Osteocyte (in vitro differentiated cells): ENCODE results near the gene CDC123. TPM values are rescaled to one million over a fixed set of nuclear protein-coding genes. Genes with fewer than 3 reads are reported as not detected.
A peak's percentile ranks its signal among the peaks of the same experiment; 100 is the strongest.

Source experiments
- DNase-seq: peaks from one replicate; pipeline ENCODE4 v3.0.0; 2021; ENCODE audit warnings: mixed read lengths; ENCODE audit not compliant: unreplicated experiment; ENCODE audit errors: extremely low spot score
- H3K27ac Mint-ChIP-seq: one replicate; pipeline ENCODE4 v1.8.0; 2021; ENCODE audit warnings: mild to moderate bottlenecking, mixed read lengths; ENCODE audit not compliant: unreplicated experiment
- H3K27me3 Mint-ChIP-seq: one replicate; pipeline ENCODE4 v1.8.0; 2021; ENCODE audit warnings: mixed read lengths; ENCODE audit not compliant: unreplicated experiment
- H3K36me3 Mint-ChIP-seq: one replicate; pipeline ENCODE4 v1.8.0; 2021; ENCODE audit warnings: mixed read lengths; ENCODE audit not compliant: unreplicated experiment
- H3K4me1 Mint-ChIP-seq: one replicate; pipeline ENCODE4 v1.8.0; 2021; ENCODE audit warnings: mixed read lengths; ENCODE audit not compliant: unreplicated experiment
- H3K4me3 Mint-ChIP-seq: one replicate; pipeline ENCODE4 v1.8.0; 2021; ENCODE audit warnings: mild to moderate bottlenecking, moderate library complexity, mixed read lengths; ENCODE audit not compliant: unreplicated experiment
- H3K9me3 Mint-ChIP-seq: one replicate; pipeline ENCODE4 v1.8.0; 2021; ENCODE audit warnings: mixed read lengths; ENCODE audit not compliant: unreplicated experiment
- CTCF ChIP-seq: fragments of 200-600 bp; sonication (generic); IDR thresholded peaks from 2 replicates; pipeline ENCODE4 v1.5.0; 2021; ENCODE audit warnings: antibody characterized with exemption, mild to moderate bottlenecking, moderate library complexity
- total RNA-seq: library from RNA; stranded (reverse); gene quantifications from 2 replicates; pipeline ENCODE4 v1.2.1, GENCODE V29; 2021

CDC123 gene
- total RNA-seq, 1 donor from 2014 or later = 68.5 TPM

- TF ChIP-seq CTCF = no peak
- peak overlapping the region; percentile 18 for H3K4me3 Mint-ChIP-seq
- no peak overlapping the region for H3K27ac Mint-ChIP-seq
- DNase-seq = no peak
- no peaks in the 10 kb centered on the region for H3K27me3 Mint-ChIP-seq
- H3K4me1 Mint-ChIP-seq = peaks cover 31% of the 10 kb centered on the region
- peaks cover 14% of the 10 kb centered on the region for H3K36me3 Mint-ChIP-seq
- no peaks in the 10 kb centered on the region for H3K9me3 Mint-ChIP-seq
Measured at GRCh38 chr10:12198156-12198555, 2.2 kb downstream of the CDC123 start.

GRCh38 chr10:12200850-12201249 lies 4.9 kb downstream of the CDC123 start:
- Mint-ChIP-seq H3K36me3 (peaks cover 21% of the 10 kb centered on the region), H3K27ac (no peak overlapping the region), H3K4me1 (peaks cover 18% of the 10 kb centered on the region), H3K9me3 (peaks cover 3% of the 10 kb centered on the region), H3K27me3 (no peaks in the 10 kb centered on the region), H3K4me3 (no peak overlapping the region)
- no peak for TF ChIP-seq CTCF
- no peak for DNase-seq

- Mint-ChIP-seq H3K4me3 (no peak overlapping the region), H3K27ac (no peak overlapping the region), H3K9me3 (peaks cover 3% of the 10 kb centered on the region), H3K27me3 (no peaks in the 10 kb centered on the region), H3K4me1 (peaks cover 14% of the 10 kb centered on the region), H3K36me3 (peaks cover 25% of the 10 kb centered on the region)
- no peak for DNase-seq
- no peak for TF ChIP-seq CTCF
Measured at GRCh38 chr10:12201543-12201942, 5.6 kb downstream of the CDC123 start.

- no peaks in the 10 kb centered on the region for H3K27me3 Mint-ChIP-seq
- no peak overlapping the region for H3K27ac Mint-ChIP-seq
- no peak overlapping the region for H3K4me3 Mint-ChIP-seq
- H3K9me3 Mint-ChIP-seq = peaks cover 3% of the 10 kb centered on the region
- peaks cover 7% of the 10 kb centered on the region for H3K4me1 Mint-ChIP-seq
- peaks cover 29% of the 10 kb centered on the region for H3K36me3 Mint-ChIP-seq
- DNase-seq = no peak
- TF ChIP-seq CTCF = no peak
Measured at GRCh38 chr10:12202226-12202625, 6.2 kb downstream of the CDC123 start.

- H3K9me3 Mint-ChIP-seq = peaks cover 3% of the 10 kb centered on the region
- H3K4me3 Mint-ChIP-seq = no peak overlapping the region
- DNase-seq = no peak
- H3K4me1 Mint-ChIP-seq = no peaks in the 10 kb centered on the region
- no peak overlapping the region for H3K27ac Mint-ChIP-seq
- TF ChIP-seq CTCF = no peak
- H3K36me3 Mint-ChIP-seq = peaks cover 41% of the 10 kb centered on the region
- H3K27me3 Mint-ChIP-seq = no peaks in the 10 kb centered on the region
Measured at GRCh38 chr10:12205082-12205481, 9.1 kb downstream of the CDC123 start.
